Caco-2 (cell line): ENCODE measurements around the gene FDXR. TPM values are rescaled to one million over a fixed set of nuclear protein-coding genes. Genes with fewer than 3 reads are reported as not detected.

Experiments
- BruUV-seq: library from RNA; stranded (reverse); fragments of 400-500 nt; replicated peaks from 2 replicates; lab custom pipeline; 2021; lab: Mats Ljungman, UMichigan
- CTCF ChIA-PET: fragments of 300-600 bp; sonication (Branson Sonifier 250); formaldehyde crosslinking; loops from one replicate; lab custom pipeline; 2022; ENCODE audit warnings: antibody characterized with exemption; lab: Charles Lee
- POLR2A ChIA-PET: fragments of 300-600 bp; sonication (Branson Sonifier 250); formaldehyde crosslinking; loops from one replicate; lab custom pipeline; 2022; ENCODE audit warnings: antibody characterized with exemption; lab: Charles Lee
- DNase-seq, 2 experiments: peaks; one replicate each; pipeline versions ENCODE4 v3.0.0 to v3.0.0-alpha.2; 2020 to 2022
- H3K27me3 ChIP-seq: replicated peaks from 2 replicates; pipeline ENCODE4 v1.6.0; 2011; ENCODE audit warnings: low read length; ENCODE audit not compliant: control insufficient read depth, insufficient read depth
- H3K36me3 ChIP-seq: 2 replicates; pipeline ENCODE4 v1.5.1; 2011; ENCODE audit warnings: low read length; ENCODE audit not compliant: control insufficient read depth, insufficient read depth
- H3K4me1 ChIP-seq: fragments of 250-450 bp; sonication (Bioruptor Pico); 2 replicates; pipeline ENCODE4 v1.5.1; 2020; ENCODE audit warnings: mild to moderate bottlenecking
- H3K4me3 ChIP-seq: 2 replicates; pipeline ENCODE4 v1.5.1; 2011; ENCODE audit warnings: low read depth, mild to moderate bottlenecking, control low read depth, low read length
- H3K9me3 ChIP-seq: fragments of 250-450 bp; sonication (Bioruptor Pico); 2 replicates; pipeline ENCODE4 v1.5.1; 2020; ENCODE audit warnings: mild to moderate bottlenecking, moderate library complexity
- H3K27ac Mint-ChIP-seq: one replicate; pipeline ENCODE4 v1.8.0; 2022; ENCODE audit warnings: mixed read lengths; ENCODE audit not compliant: unreplicated experiment
- H3K27me3 Mint-ChIP-seq: one replicate; pipeline ENCODE4 v1.8.0; 2022; ENCODE audit warnings: mixed read lengths; ENCODE audit not compliant: insufficient read depth, unreplicated experiment
- H3K36me3 Mint-ChIP-seq: one replicate; pipeline ENCODE4 v1.8.0; 2022; ENCODE audit warnings: mild to moderate bottlenecking, mixed read lengths; ENCODE audit not compliant: insufficient read depth, unreplicated experiment
- H3K4me1 Mint-ChIP-seq: one replicate; pipeline ENCODE4 v1.8.0; 2022; ENCODE audit warnings: low read depth, mixed read lengths; ENCODE audit not compliant: unreplicated experiment
- H3K4me3 Mint-ChIP-seq: one replicate; pipeline ENCODE4 v1.8.0; 2022; ENCODE audit warnings: mild to moderate bottlenecking, moderate library complexity, mixed read lengths; ENCODE audit not compliant: unreplicated experiment
- H3K9me3 Mint-ChIP-seq: one replicate; pipeline ENCODE4 v1.8.0; 2022; ENCODE audit warnings: mixed read lengths; ENCODE audit not compliant: unreplicated experiment
- intact Hi-C: fragments of 100-400 bp; cut with micrococcal nuclease; formaldehyde crosslinking; loops from one replicate; pipeline ENCODE4 v1.10.0; 2022; ENCODE audit not compliant: unreplicated experiment
- total RNA-seq: library from RNA; stranded (reverse); gene quantifications from 2 replicates; pipeline ENCODE4 v1.2.3, GENCODE V29; 2022
- TF ChIP-seq, protein P1 (sequence below), 2 experiments: fragments of 200-600 bp in 1 of 2; IDR thresholded peaks; 1 replicate in 1 of 2; 2 replicates in 1 of 2; pipeline versions ENCODE4 v1.5.1 to v1.8.0; 2011 to 2022; ENCODE audit warnings: antibody characterized with exemption in 1 of 2, control low read depth in 1 of 2, inconsistent platforms in 1 of 2, low read depth in 1 of 2, low read length in 1 of 2, mild to moderate bottlenecking in 1 of 2, moderate library complexity in 1 of 2; ENCODE audit not compliant: insufficient read depth in 1 of 2, severe bottlenecking in 1 of 2, unreplicated experiment in 1 of 2

Gene FDXR
- total RNA-seq, 1 experiment from 2014 or later, result 19.0 TPM

DNA sequence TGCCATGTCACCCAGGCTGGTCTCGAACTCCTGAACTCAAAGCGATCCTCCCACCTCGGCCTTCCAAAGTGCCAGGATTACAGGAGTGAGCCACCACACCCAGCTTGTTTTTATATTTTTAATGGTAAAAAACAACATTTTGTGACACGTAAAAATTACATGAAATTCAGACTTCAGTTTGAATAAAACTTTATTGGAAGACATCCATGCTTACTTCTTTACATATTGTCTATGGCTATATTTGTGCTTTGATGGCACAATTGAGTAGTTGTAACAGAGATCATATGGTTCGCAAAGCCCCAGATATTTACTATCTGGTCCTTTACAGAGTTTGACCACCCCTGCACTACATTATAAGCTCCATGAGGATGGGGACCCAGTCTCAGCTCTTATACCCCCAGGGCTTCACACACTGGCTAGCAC lies 1.8 kb upstream of the FDXR start:
- Mint-ChIP-seq H3K9me3 (no peaks in the 10 kb centered on the region), H3K27me3 (no peaks in the 10 kb centered on the region), H3K4me3 (no peak overlapping the region), H3K27ac (no peak overlapping the region), H3K36me3 (peaks cover 12% of the 10 kb centered on the region), H3K4me1 (peaks cover 21% of the 10 kb centered on the region)
- DNase-seq, result no peak
- ChIA-PET POLR2A (no interaction called here), CTCF (interaction anchor here (0.6 to 1.9 kb wide), 3 partner anchors 18 to 135 kb away, joined by 3 to 17 read pairs (median 5); no protein-coding TSS in a partner anchor)
- Histone ChIP-seq H3K36me3 (no peaks in the 10 kb centered on the region), H3K4me1 (peaks cover 12% of the 10 kb centered on the region), H3K4me3 (no peak overlapping the region), H3K27me3 (no peaks in the 10 kb centered on the region), H3K9me3 (no peaks in the 10 kb centered on the region)
- TF ChIP-seq, protein P1, sequence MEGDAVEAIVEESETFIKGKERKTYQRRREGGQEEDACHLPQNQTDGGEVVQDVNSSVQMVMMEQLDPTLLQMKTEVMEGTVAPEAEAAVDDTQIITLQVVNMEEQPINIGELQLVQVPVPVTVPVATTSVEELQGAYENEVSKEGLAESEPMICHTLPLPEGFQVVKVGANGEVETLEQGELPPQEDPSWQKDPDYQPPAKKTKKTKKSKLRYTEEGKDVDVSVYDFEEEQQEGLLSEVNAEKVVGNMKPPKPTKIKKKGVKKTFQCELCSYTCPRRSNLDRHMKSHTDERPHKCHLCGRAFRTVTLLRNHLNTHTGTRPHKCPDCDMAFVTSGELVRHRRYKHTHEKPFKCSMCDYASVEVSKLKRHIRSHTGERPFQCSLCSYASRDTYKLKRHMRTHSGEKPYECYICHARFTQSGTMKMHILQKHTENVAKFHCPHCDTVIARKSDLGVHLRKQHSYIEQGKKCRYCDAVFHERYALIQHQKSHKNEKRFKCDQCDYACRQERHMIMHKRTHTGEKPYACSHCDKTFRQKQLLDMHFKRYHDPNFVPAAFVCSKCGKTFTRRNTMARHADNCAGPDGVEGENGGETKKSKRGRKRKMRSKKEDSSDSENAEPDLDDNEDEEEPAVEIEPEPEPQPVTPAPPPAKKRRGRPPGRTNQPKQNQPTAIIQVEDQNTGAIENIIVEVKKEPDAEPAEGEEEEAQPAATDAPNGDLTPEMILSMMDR (IDR thresholded peaks at IDR 0.05; ENCODE audit: insufficient read depth in 1 of 2, low read depth in 1 of 2, low read length in 1 of 2, severe bottlenecking in 1 of 2, unreplicated experiment in 1 of 2), result no peak
- BruUV-seq, result no TSS peak
- intact Hi-C loops, result no loop called here

DNA sequence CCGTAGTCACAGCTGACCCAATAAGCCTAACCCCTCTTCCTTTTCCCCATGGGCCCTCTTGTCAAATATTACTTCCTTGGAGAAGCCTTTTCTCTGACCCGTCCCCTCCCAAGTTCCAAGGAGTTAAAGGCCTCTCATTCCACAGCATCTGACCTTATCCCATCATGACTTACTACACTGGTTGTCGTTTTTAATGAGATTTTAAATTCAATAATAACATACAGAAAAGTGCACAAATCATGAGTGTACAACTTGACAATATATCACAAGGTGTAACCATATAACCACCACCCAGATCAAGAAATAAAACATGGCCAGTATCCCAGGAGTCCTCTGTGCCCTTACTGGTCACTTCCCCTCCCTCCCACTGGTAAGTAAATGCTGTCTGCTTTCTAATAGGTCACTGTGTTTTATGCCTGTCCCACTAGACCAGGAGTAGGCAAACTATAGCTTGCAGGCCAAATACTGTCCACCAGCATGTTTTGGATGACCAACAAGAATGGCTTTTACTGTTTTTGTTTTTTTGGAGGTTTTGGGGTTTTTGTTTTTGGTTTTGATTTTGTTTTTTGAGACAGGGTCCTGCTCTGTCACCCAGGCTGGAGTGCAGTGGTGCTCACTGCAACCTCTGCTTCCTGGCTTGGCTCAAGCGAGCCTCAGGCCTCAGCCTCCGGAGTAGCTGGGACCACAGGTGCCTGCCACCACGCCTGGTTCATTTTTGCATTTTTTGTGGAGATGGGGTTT lies 1.2 kb upstream of the FDXR start:
- Histone ChIP-seq H3K4me3 (peak overlapping the region; percentile 73), H3K27me3 (no peaks in the 10 kb centered on the region), H3K36me3 (no peaks in the 10 kb centered on the region), H3K4me1 (peaks cover 12% of the 10 kb centered on the region), H3K9me3 (no peaks in the 10 kb centered on the region)
- Mint-ChIP-seq H3K27me3 (no peaks in the 10 kb centered on the region), H3K4me1 (peaks cover 21% of the 10 kb centered on the region), H3K4me3 (peak overlapping the region; percentile 84), H3K27ac (peak overlapping the region; percentile 55), H3K36me3 (peaks cover 12% of the 10 kb centered on the region), H3K9me3 (no peaks in the 10 kb centered on the region)
- CTCF ChIA-PET, result interaction anchor here (0.6 to 1.9 kb wide), 14 partner anchors 12 to 466 kb away, joined by 3 to 37 read pairs (median 4); partner anchors contain the start of gene HID1
- intact Hi-C loops, result loop anchor here (1.0 kb wide), 1 partner anchor 22 kb away; no protein-coding TSS in a partner anchor
- POLR2A ChIA-PET, result interaction anchor here (1.2 to 2.2 kb wide), 7 partner anchors 12 to 139 kb away, joined by 3 to 58 read pairs (median 13); partner anchors contain the start of genes HID1, MRPL58 and RAB37
- TF ChIP-seq, protein P1 (IDR thresholded peaks at IDR 0.05; ENCODE audit: insufficient read depth in 1 of 2, low read depth in 1 of 2, low read length in 1 of 2, severe bottlenecking in 1 of 2, unreplicated experiment in 1 of 2), result no peak
- no peak for DNase-seq
- no TSS peak for BruUV-seq

DNA sequence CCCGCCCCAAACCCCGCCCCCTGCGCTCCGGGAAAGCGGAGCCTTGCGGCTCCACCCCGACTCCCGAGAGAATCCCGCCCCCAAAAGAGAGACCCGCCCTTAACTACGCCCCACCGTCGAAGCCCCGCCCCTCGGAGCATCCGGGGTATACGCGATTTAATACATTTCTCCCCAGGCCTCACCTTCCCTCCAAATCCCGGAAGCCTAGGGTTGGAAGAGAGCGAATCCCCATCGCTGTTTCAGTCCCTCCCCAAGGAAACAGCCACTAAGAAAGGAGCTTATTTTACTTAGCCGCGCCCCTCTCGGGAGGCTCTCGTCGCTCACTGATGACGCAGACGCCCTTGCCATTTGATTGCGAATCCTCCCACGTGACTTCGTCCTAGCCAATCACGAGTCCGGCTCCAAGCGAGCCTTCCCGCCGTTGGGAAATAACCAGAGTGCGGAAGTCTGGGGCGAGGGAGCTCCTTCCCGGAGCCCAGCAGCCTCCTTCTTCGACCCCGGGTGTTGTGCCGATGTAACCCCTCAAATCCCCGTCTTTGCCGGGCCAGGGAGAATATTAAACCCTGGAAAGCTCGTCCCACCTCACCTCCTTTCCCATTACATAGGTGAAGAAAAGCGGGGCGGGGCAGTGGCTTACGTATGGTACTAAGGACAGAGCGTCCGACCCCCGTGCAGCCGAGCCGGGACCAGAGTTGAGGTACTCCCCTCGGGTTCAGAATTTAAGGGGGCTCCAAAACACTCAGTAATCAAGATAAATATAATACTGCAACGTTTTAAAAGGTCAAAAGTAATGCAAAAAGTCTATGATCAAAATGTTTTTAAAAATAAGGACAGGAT lies 461 bp upstream of the FDXR start:
- intact Hi-C loops, result loop anchor here (1.0 kb wide), 1 partner anchor 21 kb away; no protein-coding TSS in a partner anchor
- peaks cover 21% of the 10 kb centered on the region for H3K4me1 Mint-ChIP-seq
- Histone ChIP-seq H3K9me3 (no peaks in the 10 kb centered on the region), H3K4me1 (peaks cover 12% of the 10 kb centered on the region), H3K36me3 (no peaks in the 10 kb centered on the region), H3K27me3 (no peaks in the 10 kb centered on the region), H3K4me3 (peak overlapping the region; percentile 83)
- H3K27ac Mint-ChIP-seq, result peak overlapping the region; percentile 55
- no peaks in the 10 kb centered on the region for H3K9me3 Mint-ChIP-seq
- BruUV-seq, result TSS peak; percentile 98
- peaks cover 16% of the 10 kb centered on the region for H3K36me3 Mint-ChIP-seq
- H3K4me3 Mint-ChIP-seq, result peak overlapping the region; percentile 84
- no peaks in the 10 kb centered on the region for H3K27me3 Mint-ChIP-seq
- peak; percentile 99 to 100 for DNase-seq
- TF ChIP-seq, protein P1 (IDR thresholded peaks at IDR 0.05; ENCODE audit: insufficient read depth in 1 of 2, low read depth in 1 of 2, low read length in 1 of 2, severe bottlenecking in 1 of 2, unreplicated experiment in 1 of 2), result no peak
- ChIA-PET CTCF (interaction anchor here (0.6 to 1.9 kb wide), 27 partner anchors 11 to 465 kb away, joined by 3 to 37 read pairs (median 4); partner anchors contain the start of genes HID1, MRPL58, OTOP2 and RAB37), POLR2A (interaction anchor here (0.5 to 2.2 kb wide), 33 partner anchors 9 to 583 kb away, joined by 3 to 58 read pairs (median 4); partner anchors contain the start of genes HID1, MRPL58, NAT9 and RAB37)
